Neural crest cell (in vitro differentiated cells): Measurements from ENCODE around the gene GBA3. TPM values are rescaled to one million over a fixed set of nuclear protein-coding genes. Genes with fewer than 3 reads are reported as not detected.

Source experiments
- DNase-seq: peaks from one replicate; pipeline ENCODE4 v3.0.0; 2021; ENCODE audit warnings: low read depth, mixed read lengths, low spot score
- H3K27ac Mint-ChIP-seq: one replicate; pipeline ENCODE4 v1.8.0; 2021; ENCODE audit warnings: mild to moderate bottlenecking, mixed read lengths; ENCODE audit not compliant: unreplicated experiment
- H3K27me3 Mint-ChIP-seq: 2 replicates; pipeline ENCODE4 v1.8.0; 2021; ENCODE audit warnings: low read depth, mild to moderate bottlenecking, mixed read lengths
- H3K36me3 Mint-ChIP-seq: 2 replicates; pipeline ENCODE4 v1.8.0; 2021; ENCODE audit warnings: low read depth, mild to moderate bottlenecking, mixed read lengths
- H3K4me1 Mint-ChIP-seq: 2 replicates; pipeline ENCODE4 v1.8.0; 2021; ENCODE audit warnings: mixed read lengths
- H3K4me3 Mint-ChIP-seq: one replicate; pipeline ENCODE4 v1.8.0; 2021; ENCODE audit warnings: mild to moderate bottlenecking, mixed read lengths
- H3K9me3 Mint-ChIP-seq: 2 replicates; pipeline ENCODE4 v1.8.0; 2021; ENCODE audit warnings: mixed read lengths
- total RNA-seq: library from RNA; stranded (reverse); gene quantifications from 2 replicates; pipeline ENCODE4 v1.2.1, GENCODE V29; 2021
- TF ChIP-seq, protein P1 (sequence below): fragments of 200-600 bp; sonication (generic); conservative IDR thresholded peaks from 2 replicates; pipeline ENCODE4 v1.5.0; 2021; ENCODE audit warnings: antibody characterized with exemption, mild to moderate bottlenecking

Gene GBA3
- total RNA-seq, 1 donor from 2014 or later = not detected

DNA sequence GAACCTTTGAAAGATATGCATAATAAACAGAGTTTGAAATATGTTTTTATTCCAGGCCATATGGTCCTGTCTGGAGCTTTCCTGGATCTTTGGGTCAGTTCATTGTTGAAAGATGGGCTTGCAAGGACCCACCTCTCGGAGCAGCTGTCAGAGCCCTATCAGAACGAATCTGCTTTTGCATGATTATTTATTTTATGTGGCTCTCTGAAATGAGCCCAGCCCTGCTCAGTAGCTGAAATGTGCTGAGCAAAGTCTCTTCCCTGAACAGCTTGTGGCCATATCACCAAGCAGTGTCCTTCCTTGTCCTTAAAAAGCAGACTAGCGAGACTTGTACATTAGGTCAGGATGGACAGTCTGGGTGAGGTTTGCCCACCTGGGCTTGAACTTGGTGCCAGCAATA is 110.8 kb downstream of the GBA3 start:
- H3K9me3 Mint-ChIP-seq = peaks cover 4% of the 10 kb centered on the region
- peaks cover 5% of the 10 kb centered on the region for H3K27me3 Mint-ChIP-seq
- no peaks in the 10 kb centered on the region for H3K36me3 Mint-ChIP-seq
- TF ChIP-seq, protein P1, sequence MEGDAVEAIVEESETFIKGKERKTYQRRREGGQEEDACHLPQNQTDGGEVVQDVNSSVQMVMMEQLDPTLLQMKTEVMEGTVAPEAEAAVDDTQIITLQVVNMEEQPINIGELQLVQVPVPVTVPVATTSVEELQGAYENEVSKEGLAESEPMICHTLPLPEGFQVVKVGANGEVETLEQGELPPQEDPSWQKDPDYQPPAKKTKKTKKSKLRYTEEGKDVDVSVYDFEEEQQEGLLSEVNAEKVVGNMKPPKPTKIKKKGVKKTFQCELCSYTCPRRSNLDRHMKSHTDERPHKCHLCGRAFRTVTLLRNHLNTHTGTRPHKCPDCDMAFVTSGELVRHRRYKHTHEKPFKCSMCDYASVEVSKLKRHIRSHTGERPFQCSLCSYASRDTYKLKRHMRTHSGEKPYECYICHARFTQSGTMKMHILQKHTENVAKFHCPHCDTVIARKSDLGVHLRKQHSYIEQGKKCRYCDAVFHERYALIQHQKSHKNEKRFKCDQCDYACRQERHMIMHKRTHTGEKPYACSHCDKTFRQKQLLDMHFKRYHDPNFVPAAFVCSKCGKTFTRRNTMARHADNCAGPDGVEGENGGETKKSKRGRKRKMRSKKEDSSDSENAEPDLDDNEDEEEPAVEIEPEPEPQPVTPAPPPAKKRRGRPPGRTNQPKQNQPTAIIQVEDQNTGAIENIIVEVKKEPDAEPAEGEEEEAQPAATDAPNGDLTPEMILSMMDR = no peak
- no peak overlapping the region for H3K27ac Mint-ChIP-seq
- no peak overlapping the region for H3K4me3 Mint-ChIP-seq
- no peaks in the 10 kb centered on the region for H3K4me1 Mint-ChIP-seq
- DNase-seq = no peak

DNA sequence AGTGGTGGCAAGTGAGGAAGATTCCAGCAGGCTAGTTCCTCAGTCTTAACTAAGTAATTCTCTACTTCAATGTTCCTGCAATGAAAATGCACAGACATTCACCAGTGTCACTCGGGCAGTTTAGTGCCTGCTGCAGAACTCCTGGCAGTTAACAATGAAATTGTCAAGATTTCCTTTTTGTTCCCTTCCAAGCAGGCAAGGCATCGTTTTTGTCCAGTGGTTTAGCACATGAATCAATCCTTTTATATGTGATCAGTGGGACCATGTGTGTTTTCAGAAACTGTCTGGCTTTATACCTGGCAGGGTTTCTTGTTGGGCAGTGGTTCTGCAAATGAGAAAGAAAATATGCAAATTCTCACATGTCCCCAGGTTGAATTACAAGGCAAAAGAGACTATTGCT is 122.2 kb downstream of the GBA3 start:
- H3K27ac Mint-ChIP-seq = no peak overlapping the region

DNA sequence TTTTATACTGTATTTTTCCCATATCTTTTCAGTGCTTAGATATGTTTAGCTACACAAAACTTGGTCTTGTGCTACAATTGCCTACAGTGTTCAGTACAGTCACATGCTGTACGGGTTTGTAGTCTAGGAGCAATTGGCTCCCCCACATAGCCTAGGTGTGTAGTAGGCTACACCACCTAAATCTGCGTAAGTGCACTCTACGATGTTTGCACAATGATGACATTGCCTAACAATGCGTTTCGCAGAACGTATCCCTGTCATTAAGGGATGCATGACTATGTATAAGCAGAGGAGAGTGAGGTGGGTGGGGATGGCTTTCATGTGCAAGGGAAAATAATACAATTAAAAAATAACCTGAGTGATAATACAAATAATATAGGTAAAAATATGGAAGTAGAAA is 131.4 kb downstream of the GBA3 start:
- TF ChIP-seq, protein P1 = no peak
- H3K27me3 Mint-ChIP-seq = no peaks in the 10 kb centered on the region
- no peak overlapping the region for H3K4me3 Mint-ChIP-seq
- no peak for DNase-seq
- no peaks in the 10 kb centered on the region for H3K36me3 Mint-ChIP-seq
- no peak overlapping the region for H3K27ac Mint-ChIP-seq
- H3K9me3 Mint-ChIP-seq = peaks cover 2% of the 10 kb centered on the region
- no peaks in the 10 kb centered on the region for H3K4me1 Mint-ChIP-seq

More for the DNA sequence above, 122.2 kb downstream of the GBA3 start:
- no peaks in the 10 kb centered on the region for H3K36me3 Mint-ChIP-seq
- DNase-seq = no peak
- H3K27me3 Mint-ChIP-seq = no peaks in the 10 kb centered on the region
- peaks cover 6% of the 10 kb centered on the region for H3K4me1 Mint-ChIP-seq
- H3K9me3 Mint-ChIP-seq = peaks cover 4% of the 10 kb centered on the region
- no peak overlapping the region for H3K4me3 Mint-ChIP-seq
- TF ChIP-seq, protein P1 = no peak

DNA sequence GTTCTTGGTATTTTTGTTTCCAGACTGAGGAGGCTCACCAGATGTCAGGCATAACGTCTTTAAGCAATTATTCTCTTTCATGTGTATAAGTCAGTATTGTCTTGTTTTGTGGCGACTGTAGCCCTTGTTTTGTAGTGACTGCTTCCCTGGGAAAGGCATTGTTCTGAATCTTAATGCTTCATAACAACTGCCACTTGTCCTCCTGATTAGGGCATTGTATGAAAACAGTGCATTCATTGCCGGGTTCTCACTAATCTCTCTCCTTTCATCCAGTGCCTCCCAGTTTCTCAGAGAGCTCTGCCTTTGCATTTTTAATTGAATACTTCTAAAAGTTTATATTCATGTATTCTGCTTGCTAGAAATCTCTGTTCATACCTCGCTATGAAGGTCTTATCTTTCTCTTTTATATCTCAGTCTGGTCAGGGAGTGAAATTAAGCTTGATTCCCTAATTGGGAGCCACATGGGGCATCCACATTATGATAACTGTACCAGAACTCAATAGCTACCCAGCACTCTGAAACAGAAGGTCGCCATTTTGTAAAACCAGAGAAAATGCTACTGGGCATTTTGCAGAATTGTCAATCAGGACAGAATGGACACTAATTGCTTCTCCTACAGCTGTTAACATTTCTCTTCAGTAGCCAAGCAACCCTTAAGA is 149.8 kb downstream of the GBA3 start:
- TF ChIP-seq, protein P1 = no peak
- H3K27ac Mint-ChIP-seq = peak overlapping the region; percentile 45
- no peaks in the 10 kb centered on the region for H3K27me3 Mint-ChIP-seq
- H3K4me3 Mint-ChIP-seq = no peak overlapping the region
- H3K9me3 Mint-ChIP-seq = peaks cover 5% of the 10 kb centered on the region
- DNase-seq = no peak
- H3K4me1 Mint-ChIP-seq = peaks cover 8% of the 10 kb centered on the region
- H3K36me3 Mint-ChIP-seq = no peaks in the 10 kb centered on the region

DNA sequence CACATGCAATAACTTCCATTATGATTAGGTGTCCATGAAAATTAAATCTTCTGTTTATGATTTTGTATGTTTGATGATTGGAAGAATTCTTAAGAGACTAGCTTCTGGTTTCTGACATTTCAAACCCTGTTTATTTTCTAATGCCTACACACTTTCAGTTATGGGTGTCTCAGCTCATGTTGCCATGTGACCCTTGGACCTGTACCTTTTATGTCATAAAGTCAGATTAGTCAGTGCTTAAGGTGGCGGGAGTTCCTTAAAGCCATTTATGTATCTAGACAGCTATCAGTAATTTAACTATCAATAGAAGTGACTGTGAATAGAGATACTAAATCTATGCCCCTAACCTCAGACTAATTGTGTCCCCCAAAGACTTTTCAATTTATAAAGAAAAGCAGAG is 155.6 kb downstream of the GBA3 start:
- no peak overlapping the region for H3K27ac Mint-ChIP-seq
- H3K36me3 Mint-ChIP-seq = no peaks in the 10 kb centered on the region
- H3K4me3 Mint-ChIP-seq = no peak overlapping the region
- H3K4me1 Mint-ChIP-seq = no peaks in the 10 kb centered on the region
- TF ChIP-seq, protein P1 = no peak
- peaks cover 3% of the 10 kb centered on the region for H3K9me3 Mint-ChIP-seq
- H3K27me3 Mint-ChIP-seq = peaks cover 2% of the 10 kb centered on the region
- DNase-seq = no peak
